ENCODE results near the gene F2RL3. TPM values are rescaled to one million over a fixed set of nuclear protein-coding genes. Genes with fewer than 3 reads are reported as not detected.

The F2RL3 gene
- total RNA-seq, 1 donor from 2014 or later: 0.92 TPM

- Mint-ChIP-seq H3K4me1 (ENCODE audit: unreplicated experiment) (peaks cover 3% of the 10 kb centered on the region), H3K9me3 (ENCODE audit: unreplicated experiment) (no peaks in the 10 kb centered on the region), H3K27ac (ENCODE audit: unreplicated experiment) (no peak overlapping the region), H3K4me3 (ENCODE audit: unreplicated experiment) (no peak overlapping the region), H3K27me3 (ENCODE audit: unreplicated experiment) (peaks cover 4% of the 10 kb centered on the region), H3K36me3 (ENCODE audit: low read depth, unreplicated experiment) (no peaks in the 10 kb centered on the region)
- TF ChIP-seq CTCF (IDR thresholded peaks at IDR 0.05; ENCODE audit: unreplicated experiment): no peak
- DNase-seq (ENCODE audit: low spot score): no peak
These were observed 1.2 kb downstream of the F2RL3 start for GRCh38 chr19:16889883-16890460.

- H3K27ac Mint-ChIP-seq (ENCODE audit: unreplicated experiment): no peak overlapping the region
- no peak for DNase-seq (ENCODE audit: low spot score)
- H3K36me3 Mint-ChIP-seq (ENCODE audit: low read depth, unreplicated experiment): no peaks in the 10 kb centered on the region
- H3K9me3 Mint-ChIP-seq (ENCODE audit: unreplicated experiment): no peaks in the 10 kb centered on the region
- TF ChIP-seq CTCF (IDR thresholded peaks at IDR 0.05; ENCODE audit: unreplicated experiment): no peak
- H3K4me3 Mint-ChIP-seq (ENCODE audit: unreplicated experiment): no peak overlapping the region
- peaks cover 2% of the 10 kb centered on the region for H3K27me3 Mint-ChIP-seq (ENCODE audit: unreplicated experiment)
- peaks cover 6% of the 10 kb centered on the region for H3K4me1 Mint-ChIP-seq (ENCODE audit: unreplicated experiment)
These were observed 1.8 kb downstream of the F2RL3 start for GRCh38 chr19:16890461-16891184.

GRCh38 chr19:16891696-16892382 is 3.0 kb downstream of the F2RL3 start:
- no peak overlapping the region for H3K27ac Mint-ChIP-seq (ENCODE audit: unreplicated experiment)
- no peak for DNase-seq (ENCODE audit: low spot score)
- peaks cover 2% of the 10 kb centered on the region for H3K27me3 Mint-ChIP-seq (ENCODE audit: unreplicated experiment)
- H3K36me3 Mint-ChIP-seq (ENCODE audit: low read depth, unreplicated experiment): no peaks in the 10 kb centered on the region
- H3K9me3 Mint-ChIP-seq (ENCODE audit: unreplicated experiment): no peaks in the 10 kb centered on the region
- H3K4me1 Mint-ChIP-seq (ENCODE audit: unreplicated experiment): peaks cover 6% of the 10 kb centered on the region
- no peak overlapping the region for H3K4me3 Mint-ChIP-seq (ENCODE audit: unreplicated experiment)
- TF ChIP-seq CTCF (IDR thresholded peaks at IDR 0.05; ENCODE audit: unreplicated experiment): no peak

GRCh38 chr19:16892436-16892835 is 3.6 kb downstream of the F2RL3 start:
- H3K27me3 Mint-ChIP-seq (ENCODE audit: unreplicated experiment): peaks cover 2% of the 10 kb centered on the region

More at GRCh38 chr19:16892436-16892835, 3.6 kb downstream of the F2RL3 start:
- Mint-ChIP-seq H3K9me3 (ENCODE audit: unreplicated experiment) (no peaks in the 10 kb centered on the region), H3K4me1 (ENCODE audit: unreplicated experiment) (peaks cover 6% of the 10 kb centered on the region), H3K4me3 (ENCODE audit: unreplicated experiment) (no peak overlapping the region), H3K27ac (ENCODE audit: unreplicated experiment) (no peak overlapping the region), H3K36me3 (ENCODE audit: low read depth, unreplicated experiment) (no peaks in the 10 kb centered on the region)
- no peak for TF ChIP-seq CTCF (IDR thresholded peaks at IDR 0.05; ENCODE audit: unreplicated experiment)
- DNase-seq (ENCODE audit: low spot score): no peak

Data from endothelial cell (in vitro differentiated cells).